Spleen (tissue), 7 donors: ENCODE measurements around the gene SEPTIN10.

ENCODE experiments used
- CTCF ChIP-seq, 11 experiments: fragments of 200-600 bp in 7 of 11; fragments of 450-650 bp in 4 of 11; sonication (generic) in 4 of 11; IDR thresholded peaks in 8 of 11; conservative IDR thresholded peaks in 3 of 11; 1 replicate in 7 of 11; 2 replicates in 4 of 11; pipeline versions ENCODE4 v1.4.0 to v1.8.0; 2016 to 2021; ENCODE audit warnings: antibody characterized with exemption in 11 of 11, inconsistent platforms in 4 of 11, mild to moderate bottlenecking in 1 of 11
- POLR2A ChIP-seq, 3 donors: fragments of 450-650 bp; IDR thresholded peaks; one replicate each; pipeline ENCODE4 v1.5.1; 2017; ENCODE audit warnings: antibody characterized with exemption in 3 of 3, mild to moderate bottlenecking in 1 of 3
- POLR2AphosphoS5 ChIP-seq, 3 donors: sonication (generic); formaldehyde crosslinking; IDR thresholded peaks; one replicate each; pipeline ENCODE4 v1.5.1; 2017; ENCODE audit warnings: antibody characterized with exemption in 3 of 3
- donor health status: DM: no; HTN: no; CAD: no; lungs with moderate emphysema.
- donor health status: DM: no; HTN: no; CAD: no.
- donor health status: DM: no; HTN: no; CAD: no.

GRCh38 chr2:109623297-109623696 lies 9.5 kb upstream of the SEPTIN10 start:
- TF ChIP-seq CTCF (IDR thresholded peaks at IDR 0.05 in 8 of 11, conservative IDR thresholded peaks at IDR 0.05 in 3 of 11) = no peak
- TF ChIP-seq POLR2A (IDR thresholded peaks at IDR 0.05) = no peak
- no peak for TF ChIP-seq POLR2AphosphoS5 (IDR thresholded peaks at IDR 0.05)
